C4-2B (cell line): ENCODE data around the gene TFG.

Experiments
- H3K27ac ChIP-seq: fragments of 450-650 bp; 2 replicates; pipeline ENCODE4 v1.5.1; 2017
- ZFX ChIP-seq: fragments of 450-650 bp; IDR thresholded peaks from 2 replicates; pipeline ENCODE4 v1.6.1; 2017
- TF ChIP-seq, protein P1 (sequence below): fragments of 450-650 bp; conservative IDR thresholded peaks from 2 replicates; pipeline ENCODE4 v1.5.1; 2017; ENCODE audit warnings: mild to moderate bottlenecking

Gene TFG

DNA sequence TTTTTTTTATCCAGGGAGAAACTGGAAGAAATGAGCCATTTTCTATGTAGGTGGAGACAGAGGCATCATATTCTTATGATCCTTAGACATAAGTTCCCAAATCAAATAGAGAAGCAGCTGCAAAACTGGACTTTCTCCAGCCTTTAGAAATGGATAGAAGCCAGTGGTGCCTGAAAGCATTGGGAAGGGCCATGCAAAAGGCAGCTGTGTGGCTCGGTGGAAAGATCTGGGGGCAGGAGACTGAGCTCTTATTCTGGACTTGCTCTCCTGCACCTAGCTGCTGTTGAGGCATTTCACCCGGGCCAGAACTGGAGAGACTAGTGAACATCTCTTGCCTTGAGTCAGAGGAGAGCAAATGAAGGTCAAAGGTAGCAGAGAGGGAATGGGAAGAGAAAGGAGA lies 73.1 kb downstream of the TFG start:
- TF ChIP-seq, protein P1, sequence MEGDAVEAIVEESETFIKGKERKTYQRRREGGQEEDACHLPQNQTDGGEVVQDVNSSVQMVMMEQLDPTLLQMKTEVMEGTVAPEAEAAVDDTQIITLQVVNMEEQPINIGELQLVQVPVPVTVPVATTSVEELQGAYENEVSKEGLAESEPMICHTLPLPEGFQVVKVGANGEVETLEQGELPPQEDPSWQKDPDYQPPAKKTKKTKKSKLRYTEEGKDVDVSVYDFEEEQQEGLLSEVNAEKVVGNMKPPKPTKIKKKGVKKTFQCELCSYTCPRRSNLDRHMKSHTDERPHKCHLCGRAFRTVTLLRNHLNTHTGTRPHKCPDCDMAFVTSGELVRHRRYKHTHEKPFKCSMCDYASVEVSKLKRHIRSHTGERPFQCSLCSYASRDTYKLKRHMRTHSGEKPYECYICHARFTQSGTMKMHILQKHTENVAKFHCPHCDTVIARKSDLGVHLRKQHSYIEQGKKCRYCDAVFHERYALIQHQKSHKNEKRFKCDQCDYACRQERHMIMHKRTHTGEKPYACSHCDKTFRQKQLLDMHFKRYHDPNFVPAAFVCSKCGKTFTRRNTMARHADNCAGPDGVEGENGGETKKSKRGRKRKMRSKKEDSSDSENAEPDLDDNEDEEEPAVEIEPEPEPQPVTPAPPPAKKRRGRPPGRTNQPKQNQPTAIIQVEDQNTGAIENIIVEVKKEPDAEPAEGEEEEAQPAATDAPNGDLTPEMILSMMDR: no peak
- no peak for TF ChIP-seq ZFX
- H3K27ac ChIP-seq: no peak overlapping the region

DNA sequence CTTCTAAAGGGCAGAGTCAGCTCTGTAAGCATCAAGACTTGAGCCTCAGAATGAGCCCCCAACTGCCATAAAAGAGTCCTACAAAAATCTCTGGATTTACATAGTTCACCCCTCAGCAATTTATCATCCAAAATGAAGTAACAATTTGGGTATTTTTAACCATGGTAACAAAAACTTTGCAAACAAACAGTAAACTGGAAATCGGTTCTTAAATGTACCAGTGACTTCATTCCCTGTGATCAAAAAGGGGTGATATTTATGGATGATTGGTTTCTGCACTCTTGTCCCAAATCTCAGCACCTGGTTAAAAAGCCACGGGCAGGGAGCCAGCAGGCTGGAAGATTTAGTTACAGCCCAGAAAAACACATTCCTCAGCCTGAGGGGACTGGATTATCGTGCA lies 73.6 kb downstream of the TFG start:
- TF ChIP-seq, protein P1: no peak
- TF ChIP-seq ZFX: no peak
- no peak overlapping the region for H3K27ac ChIP-seq

- TF ChIP-seq ZFX: no peak
- TF ChIP-seq, protein P1: no peak
- H3K27ac ChIP-seq: no peak overlapping the region
Measured at GRCh38 chr3:100783619-100784018, 74.3 kb downstream of the TFG start.

DNA sequence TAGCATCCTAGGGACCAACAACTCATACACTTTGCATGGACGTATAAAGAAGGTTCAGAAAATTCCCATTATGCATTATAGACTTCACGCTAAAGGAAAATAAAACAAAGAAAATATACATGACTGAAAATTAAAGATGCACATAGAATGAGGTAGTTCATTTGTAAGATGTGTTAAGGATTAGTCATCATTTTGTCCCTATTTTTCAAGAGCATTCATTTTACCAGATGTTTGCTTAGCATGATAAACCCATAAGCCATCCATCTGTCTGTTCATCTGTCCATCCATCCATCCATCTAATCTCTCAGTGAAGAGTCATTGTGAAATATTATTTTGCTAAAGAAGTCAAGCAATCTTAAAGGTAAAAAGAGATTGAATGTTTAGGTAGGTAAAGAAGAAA lies 80.3 kb downstream of the TFG start:
- H3K27ac ChIP-seq: no peak overlapping the region
- TF ChIP-seq ZFX: no peak
- TF ChIP-seq, protein P1: no peak

- TF ChIP-seq, protein P1: peak; percentile 57
- no peak for TF ChIP-seq ZFX
- H3K27ac ChIP-seq: no peak overlapping the region
Measured at GRCh38 chr3:100796556-100796955, 87.3 kb downstream of the TFG start.

DNA sequence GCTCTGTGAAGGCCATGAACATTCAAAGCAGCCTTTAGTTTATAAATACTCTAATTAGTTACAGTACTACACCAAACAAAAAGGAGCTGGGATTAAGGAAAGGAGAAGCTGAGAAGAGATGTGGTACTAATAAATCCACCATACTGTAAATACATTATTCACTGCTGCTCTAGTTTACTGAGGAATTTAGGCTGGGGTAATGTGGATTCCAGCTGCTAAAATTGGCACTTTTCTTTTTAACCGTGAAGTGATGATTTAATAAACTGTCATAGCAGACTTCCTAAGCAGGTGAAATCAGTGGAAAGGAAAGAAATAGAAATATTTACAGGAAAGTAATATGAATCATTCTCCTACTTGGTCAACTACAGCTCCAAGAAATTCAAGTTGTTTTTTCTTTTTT lies 88.7 kb downstream of the TFG start:
- no peak overlapping the region for H3K27ac ChIP-seq
- no peak for TF ChIP-seq ZFX
- TF ChIP-seq, protein P1: no peak
